Bone marrow (tissue), 2 donors: ENCODE measurements around the gene UBASH3A.

Source experiments
- DNase-seq, 2 donors: peaks; one replicate each; lab custom pipeline; 2025; lab: John Stamatoyannopoulos, UW

UBASH3A gene

GRCh38 chr21:42374864-42375499, 28.7 kb upstream of the UBASH3A start:
- DNase-seq, result no peak

DNA sequence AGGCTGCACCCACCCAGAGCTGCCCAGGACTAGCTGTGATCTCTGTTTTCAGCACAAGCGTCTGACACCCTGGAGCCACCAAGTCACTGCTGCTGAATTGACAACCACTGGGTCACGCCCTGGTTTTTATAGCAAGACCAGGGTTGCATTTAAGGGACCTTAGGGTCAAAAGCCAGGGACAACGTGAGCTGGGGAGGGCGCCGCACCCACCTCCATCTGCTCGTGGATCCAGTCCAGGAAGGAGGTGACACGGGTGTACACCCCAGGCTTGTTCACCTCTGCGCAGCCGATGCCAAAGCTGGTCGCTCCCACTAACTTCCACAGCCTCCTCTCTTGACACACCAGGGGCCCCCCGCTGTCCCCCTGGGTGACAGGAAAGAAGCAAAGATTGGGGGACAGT, 28.2 kb upstream of the UBASH3A start:
- no peak for DNase-seq

GRCh38 chr21:42375966-42376337, 27.8 kb upstream of the UBASH3A start:
- DNase-seq, result no peak

DNA sequence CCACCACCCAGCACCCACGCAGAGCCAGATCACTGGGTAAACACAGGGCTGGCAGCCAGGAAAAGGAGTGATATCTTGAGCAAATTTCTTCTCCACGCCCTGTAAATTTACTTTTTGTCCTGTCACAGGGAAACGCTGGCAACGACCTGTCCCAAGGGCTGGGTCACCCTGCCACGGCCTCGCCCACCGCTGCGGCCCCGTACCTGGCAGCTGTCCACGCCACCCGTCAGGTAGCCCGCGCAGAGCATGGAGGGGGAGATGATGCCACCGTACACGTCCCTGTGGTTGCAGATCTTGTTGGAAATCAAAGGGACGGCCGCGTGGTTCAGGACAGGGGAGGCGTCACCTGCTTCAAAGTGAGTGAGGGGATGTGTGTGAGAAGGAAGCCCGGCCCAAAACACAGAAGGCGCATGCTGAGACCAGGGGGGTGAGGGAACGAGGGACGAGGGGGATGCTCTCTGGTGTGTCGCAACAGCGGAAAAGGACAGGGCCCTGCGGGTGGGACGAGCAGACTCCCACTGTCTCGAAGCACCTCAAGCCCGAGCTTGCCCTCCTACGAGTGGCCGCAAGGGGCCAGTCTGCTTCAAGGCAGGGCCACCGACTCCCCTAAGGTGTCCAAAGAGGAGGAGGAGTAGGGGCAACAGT, 27.2 kb upstream of the UBASH3A start:
- no peak for DNase-seq

- DNase-seq, result no peak
Observed at GRCh38 chr21:42377211-42377950, 26.3 kb upstream of the UBASH3A start.

DNA sequence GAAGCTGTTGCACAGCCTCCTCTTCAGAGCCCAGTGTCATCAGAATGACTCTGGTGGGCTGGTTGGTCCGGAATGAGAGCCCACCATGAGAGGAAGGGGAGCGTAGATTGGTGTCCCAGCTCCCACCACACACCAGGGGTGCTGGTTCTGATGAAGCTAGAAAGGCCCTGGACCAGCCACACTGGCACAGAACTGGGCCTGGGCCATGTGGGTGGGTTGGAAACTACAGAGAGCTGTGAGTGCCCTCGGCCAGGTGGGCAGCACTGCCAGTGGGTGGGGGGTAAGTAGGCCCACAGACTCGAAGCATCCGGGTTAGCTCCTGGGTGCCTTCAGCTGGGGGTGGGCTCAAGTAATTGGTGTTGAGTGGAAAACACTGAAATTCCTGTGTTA, 25.8 kb upstream of the UBASH3A start:
- no peak for DNase-seq

DNA sequence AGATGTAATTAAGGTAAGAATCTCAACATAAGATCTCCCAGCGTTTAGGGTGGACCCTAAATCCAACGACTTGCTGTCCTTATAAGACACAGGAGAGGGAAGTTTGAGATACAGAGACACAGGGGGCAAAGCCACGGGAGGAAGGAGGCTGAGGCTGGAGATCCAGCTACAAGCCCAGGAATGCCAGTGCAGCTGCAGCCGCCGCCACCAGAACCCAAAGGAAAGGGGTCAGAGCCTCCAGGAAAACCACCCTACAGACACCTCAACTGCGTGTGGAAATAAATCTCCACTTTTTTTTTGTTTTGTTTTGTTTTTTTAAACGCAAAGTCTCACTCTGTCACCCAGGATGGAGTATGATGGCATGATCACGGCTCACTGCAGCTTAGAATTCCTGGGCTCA, 25.3 kb upstream of the UBASH3A start:
- no peak for DNase-seq

DNA sequence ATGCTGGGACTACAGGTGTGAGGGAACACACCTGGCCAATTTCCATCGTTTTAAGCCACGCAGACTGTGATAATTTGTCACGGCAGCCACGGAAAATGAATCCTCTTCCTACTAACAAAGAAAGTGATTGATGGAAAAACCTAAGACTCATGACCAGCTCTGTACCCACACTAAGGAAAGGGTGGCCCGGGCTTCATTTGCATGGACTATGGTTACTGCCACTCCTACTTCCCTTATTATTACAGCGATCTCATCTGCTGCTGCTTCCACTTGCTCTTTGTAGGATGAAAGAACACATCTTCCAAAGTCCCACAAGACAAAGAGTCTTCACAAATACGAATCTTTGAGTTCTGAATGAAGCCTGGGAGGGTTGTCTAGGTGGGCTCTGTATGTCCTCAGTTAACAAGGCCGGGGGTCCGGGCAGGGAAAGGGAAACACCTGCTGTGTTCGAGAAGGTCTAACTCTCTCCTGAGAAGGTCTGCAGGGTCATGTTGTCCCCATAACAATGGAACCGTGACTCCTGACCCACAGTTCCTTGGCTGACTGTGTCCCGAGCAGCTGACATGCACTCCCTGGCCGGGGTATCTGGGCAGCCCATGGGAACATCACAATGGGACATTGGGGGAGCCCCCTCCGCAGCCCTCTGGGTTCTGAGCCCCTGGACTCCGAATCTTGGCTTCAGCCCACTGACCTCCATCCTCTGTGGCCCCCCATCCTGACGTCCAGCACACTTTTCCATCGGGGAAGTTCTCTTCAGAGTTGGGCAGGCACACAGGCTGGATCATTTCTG, 24.1 kb upstream of the UBASH3A start:
- no peak for DNase-seq

GRCh38 chr21:42381347-42381984, 22.2 kb upstream of the UBASH3A start:
- no peak for DNase-seq

DNA sequence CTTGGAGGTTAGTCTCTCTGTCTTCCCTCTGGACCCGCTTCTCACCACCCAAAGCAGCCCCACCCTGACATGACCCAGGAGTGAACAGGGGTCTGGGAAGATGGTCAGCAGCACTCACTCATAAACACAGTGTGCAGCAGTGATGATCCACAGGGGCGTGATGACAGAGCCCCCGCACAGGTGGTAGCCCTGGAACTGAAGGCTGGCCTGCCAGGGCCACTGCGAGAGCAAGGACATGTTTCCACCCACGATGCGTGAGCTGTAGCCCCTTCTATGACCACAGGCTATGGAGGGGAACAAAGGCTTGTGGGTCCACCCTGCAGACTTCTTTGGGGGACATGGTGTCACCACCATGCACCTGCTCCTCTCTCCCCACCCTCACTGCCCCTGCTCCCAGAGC, 20.8 kb upstream of the UBASH3A start:
- no peak for DNase-seq

DNA sequence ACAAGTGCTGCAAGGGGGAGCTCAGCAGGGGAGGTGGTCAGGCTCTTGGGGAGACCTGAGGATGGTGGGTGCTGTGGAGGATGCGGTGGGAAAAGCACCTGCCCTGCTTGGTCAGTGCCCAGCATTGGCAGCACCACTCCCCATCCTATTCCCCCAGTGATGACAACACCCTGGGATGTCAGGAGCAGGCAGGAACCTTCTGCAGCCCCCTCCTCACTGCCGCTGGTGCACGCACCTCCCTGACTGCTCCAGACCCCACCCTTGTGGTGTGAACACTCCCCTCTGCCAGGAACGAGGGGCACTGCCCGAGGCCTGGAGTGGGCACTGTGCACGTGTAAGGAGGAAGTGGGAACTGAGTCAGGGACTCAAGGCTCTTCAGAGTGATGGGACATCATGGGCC, 20.4 kb upstream of the UBASH3A start:
- no peak for DNase-seq

DNA sequence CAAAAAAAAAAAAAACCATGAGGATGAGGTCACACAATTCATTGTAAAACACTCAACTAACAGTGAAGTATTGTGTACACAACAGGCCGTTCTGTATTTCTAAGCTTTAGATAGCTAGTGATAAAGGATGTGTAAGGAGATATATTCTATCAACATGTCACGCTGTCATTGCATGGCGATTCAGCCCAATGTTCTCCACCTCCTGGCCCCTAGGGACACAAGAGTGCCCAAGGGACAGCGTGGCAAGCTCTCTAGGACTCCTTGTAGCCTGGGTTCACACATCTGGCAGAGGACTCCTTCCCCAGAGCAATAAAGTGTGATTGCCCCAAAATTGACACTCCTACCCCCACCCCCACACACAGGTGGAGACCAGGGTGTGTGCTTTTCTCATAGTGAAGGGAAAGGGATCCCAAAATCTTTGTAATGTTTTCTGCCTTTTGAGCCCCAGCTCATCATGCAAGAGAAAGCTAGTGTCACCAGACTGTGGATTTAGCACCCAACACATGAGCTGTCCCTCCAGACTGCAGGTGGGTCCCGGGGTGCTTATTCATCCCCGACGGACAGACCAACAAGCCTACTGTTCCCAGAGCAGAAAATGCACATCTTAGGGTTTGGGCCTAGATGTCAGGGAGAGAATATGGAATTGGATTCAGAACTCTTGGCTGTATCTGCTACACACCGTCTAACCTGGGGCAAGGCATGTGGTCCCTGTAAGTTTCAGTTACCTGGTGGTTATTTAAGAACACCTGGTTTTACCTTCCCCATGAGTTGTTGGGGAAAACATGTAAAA, 19.4 kb upstream of the UBASH3A start:
- no peak for DNase-seq

- no peak for DNase-seq
Observed at GRCh38 chr21:42384989-42385388, 18.7 kb upstream of the UBASH3A start.

GRCh38 chr21:42385619-42386018, 18.1 kb upstream of the UBASH3A start:
- DNase-seq, result no peak

- DNase-seq, result no peak
Observed at GRCh38 chr21:42386034-42386591, 17.6 kb upstream of the UBASH3A start.

GRCh38 chr21:42387164-42387563, 16.5 kb upstream of the UBASH3A start:
- DNase-seq, result peak in 1 of 2 donors; percentile 50

GRCh38 chr21:42387843-42388340, 15.8 kb upstream of the UBASH3A start:
- no peak for DNase-seq

DNA sequence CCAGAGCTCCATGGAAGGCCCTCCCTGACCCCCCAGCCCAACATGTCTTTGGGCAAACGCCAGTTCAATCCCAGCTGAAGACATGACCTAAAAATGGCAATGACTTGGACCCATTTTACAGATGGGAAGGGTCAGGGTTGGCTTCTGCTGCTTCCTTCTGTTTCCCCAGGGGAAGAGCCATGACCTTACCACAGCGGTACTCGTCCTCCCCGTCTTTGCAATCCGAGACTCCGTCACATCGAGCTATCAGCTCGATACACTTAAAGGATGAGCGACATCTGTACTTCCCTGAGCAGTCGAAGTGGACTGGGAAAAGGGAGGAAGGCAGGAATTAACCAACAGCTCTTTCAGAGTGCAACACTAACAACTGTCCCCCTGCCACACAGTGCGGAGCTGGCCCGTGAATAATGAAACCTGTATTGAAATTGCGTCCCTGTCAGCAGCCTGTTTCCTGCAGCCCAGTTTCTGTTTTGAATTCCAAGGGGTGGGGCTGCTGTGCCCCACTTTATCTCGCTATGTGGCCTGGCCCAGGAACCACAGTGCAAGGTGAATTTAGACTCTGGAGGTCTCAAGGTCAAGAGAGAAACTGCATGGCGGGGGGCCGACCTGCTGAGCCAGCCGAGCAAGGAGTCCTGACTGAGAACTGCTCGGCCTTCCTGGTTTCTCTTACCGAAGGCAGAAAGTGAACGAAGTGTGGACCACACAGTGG, 14.8 kb upstream of the UBASH3A start:
- no peak for DNase-seq

- DNase-seq, result no peak
Observed at GRCh38 chr21:42389449-42389835, 14.3 kb upstream of the UBASH3A start.

DNA sequence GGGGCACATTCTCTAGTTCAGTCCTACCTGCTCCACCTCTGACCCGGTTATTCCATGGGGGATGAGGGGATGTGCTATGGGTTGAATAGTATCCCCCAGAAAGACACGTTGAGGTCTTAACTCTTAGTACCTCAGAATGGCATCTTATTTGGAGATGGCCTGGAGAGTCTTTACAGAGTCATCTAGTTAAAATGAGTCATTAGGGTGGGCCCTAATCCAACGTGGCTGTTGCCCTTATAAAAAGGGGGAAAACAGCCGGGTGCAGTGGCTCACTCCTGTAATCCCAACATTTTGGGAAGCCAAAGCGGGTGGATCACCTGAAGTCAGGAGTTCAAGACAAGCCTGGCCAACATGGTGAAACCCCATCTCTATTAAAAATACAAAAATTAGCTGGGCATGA, 13.5 kb upstream of the UBASH3A start:
- DNase-seq, result no peak
